Astrocyte (in vitro differentiated cells and primary cell): ENCODE data around the gene TMEM94.

ENCODE experiments used
- EZH2 ChIP-seq: IDR thresholded peaks from 2 replicates; pipeline ENCODE4 v1.6.1; 2012; ENCODE audit warnings: mild to moderate bottlenecking, low read length, inconsistent platforms; ENCODE audit not compliant: insufficient read depth
- TF ChIP-seq, protein P1 (sequence below): IDR thresholded peaks from 2 replicates; pipeline ENCODE4 v1.5.1; 2011; ENCODE audit warnings: low read depth, mild to moderate bottlenecking, inconsistent platforms, low read length, moderate library complexity; ENCODE audit not compliant: insufficient read depth

DNA sequence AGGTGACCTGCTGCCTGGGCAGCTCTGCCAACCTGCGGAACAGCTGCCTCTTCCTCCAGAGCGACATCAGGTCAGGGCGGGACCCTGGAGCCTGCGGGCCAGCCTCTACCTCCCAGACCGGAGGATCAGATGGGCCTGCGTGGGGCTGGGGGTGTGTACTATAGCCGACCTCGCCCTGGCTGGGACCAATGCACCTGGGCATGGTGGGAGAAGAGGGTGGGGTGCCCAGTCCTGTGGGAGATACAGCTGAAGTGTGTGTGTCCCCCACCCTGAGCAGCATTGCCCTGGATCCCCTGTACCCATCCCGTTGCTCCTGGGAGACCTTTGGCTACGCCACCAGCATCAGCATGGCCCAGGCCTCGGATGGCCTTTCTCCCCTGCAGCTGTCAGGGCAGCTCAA is 39.6 kb downstream of the TMEM94 start:
- TF ChIP-seq, protein P1, sequence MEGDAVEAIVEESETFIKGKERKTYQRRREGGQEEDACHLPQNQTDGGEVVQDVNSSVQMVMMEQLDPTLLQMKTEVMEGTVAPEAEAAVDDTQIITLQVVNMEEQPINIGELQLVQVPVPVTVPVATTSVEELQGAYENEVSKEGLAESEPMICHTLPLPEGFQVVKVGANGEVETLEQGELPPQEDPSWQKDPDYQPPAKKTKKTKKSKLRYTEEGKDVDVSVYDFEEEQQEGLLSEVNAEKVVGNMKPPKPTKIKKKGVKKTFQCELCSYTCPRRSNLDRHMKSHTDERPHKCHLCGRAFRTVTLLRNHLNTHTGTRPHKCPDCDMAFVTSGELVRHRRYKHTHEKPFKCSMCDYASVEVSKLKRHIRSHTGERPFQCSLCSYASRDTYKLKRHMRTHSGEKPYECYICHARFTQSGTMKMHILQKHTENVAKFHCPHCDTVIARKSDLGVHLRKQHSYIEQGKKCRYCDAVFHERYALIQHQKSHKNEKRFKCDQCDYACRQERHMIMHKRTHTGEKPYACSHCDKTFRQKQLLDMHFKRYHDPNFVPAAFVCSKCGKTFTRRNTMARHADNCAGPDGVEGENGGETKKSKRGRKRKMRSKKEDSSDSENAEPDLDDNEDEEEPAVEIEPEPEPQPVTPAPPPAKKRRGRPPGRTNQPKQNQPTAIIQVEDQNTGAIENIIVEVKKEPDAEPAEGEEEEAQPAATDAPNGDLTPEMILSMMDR: no peak
- TF ChIP-seq EZH2: no peak
